CD4-positive, alpha-beta T cell (primary cell): ENCODE measurements around the gene OR2AT4. TPM values are rescaled to one million over a fixed set of nuclear protein-coding genes. Genes with fewer than 3 reads are reported as not detected.

Experiments
- ATAC-seq: fragments of 200-7000 bp; cut with Tn5 transposase; one replicate; pipeline ENCODE4 v1.10.0; 2022; ENCODE audit warnings: mild to moderate bottlenecking; ENCODE audit not compliant: poor library complexity
- CTCF ChIA-PET: fragments of 350-600 bp; sonication (Branson Sonifier 250); formaldehyde crosslinking; loops from one replicate; lab custom pipeline; 2021; ENCODE audit warnings: antibody characterized with exemption, inconsistent platforms; lab: Charles Lee
- POLR2A ChIA-PET: fragments of 350-600 bp; sonication (Branson Sonifier 250); formaldehyde crosslinking; loops from one replicate; lab custom pipeline; 2021; ENCODE audit warnings: antibody characterized with exemption, inconsistent platforms; lab: Charles Lee
- DNase-seq, 14 experiments: peaks; one replicate each; pipeline ENCODE4 v3.0.0-alpha.2; 2013 to 2020; ENCODE audit warnings: mixed read lengths in 2 of 14
- H3K27ac ChIP-seq, 2 donors: one replicate each; pipeline versions ENCODE4 v1.5.1 to v1.7.0; 2013; ENCODE audit warnings: low read length in 2 of 2, low read depth in 1 of 2, mild to moderate bottlenecking in 1 of 2
- H3K27me3 ChIP-seq, 2 experiments: 1 replicate in 1 of 2; 2 replicates in 1 of 2; pipeline versions ENCODE4 v1.6.1 to v1.7.0; 2013; ENCODE audit warnings: low read length in 2 of 2, control low read depth in 1 of 2, mild to moderate bottlenecking in 1 of 2, moderate library complexity in 1 of 2; ENCODE audit not compliant: insufficient read depth in 2 of 2, control insufficient read depth in 1 of 2
- H3K36me3 ChIP-seq: one replicate; pipeline ENCODE4 v1.6.1; 2013; ENCODE audit warnings: low read length, control low read depth; ENCODE audit not compliant: insufficient read depth
- H3K4me1 ChIP-seq: one replicate; pipeline ENCODE4 v1.6.1; 2013; ENCODE audit warnings: low read length, control low read depth; ENCODE audit not compliant: insufficient read depth
- H3K4me3 ChIP-seq: one replicate; pipeline ENCODE4 v1.5.1; 2013; ENCODE audit warnings: mild to moderate bottlenecking, low read length, moderate library complexity
- H3K9me3 ChIP-seq, 2 experiments: 1 replicate in 1 of 2; 2 replicates in 1 of 2; pipeline versions ENCODE4 v1.6.1 to v1.7.0; 2013; ENCODE audit warnings: low read length in 2 of 2, mild to moderate bottlenecking in 2 of 2, control low read depth in 1 of 2, moderate library complexity in 1 of 2; ENCODE audit not compliant: control insufficient read depth in 1 of 2, insufficient read depth in 1 of 2
- H3K27ac Mint-ChIP-seq: one replicate; pipeline ENCODE4 v1.8.0; 2020; ENCODE audit warnings: mixed read lengths
- H3K27me3 Mint-ChIP-seq: one replicate; pipeline ENCODE4 v1.8.0; 2021; ENCODE audit warnings: mixed read lengths
- H3K36me3 Mint-ChIP-seq: one replicate; pipeline ENCODE4 v1.8.0; 2021; ENCODE audit warnings: low read depth, mixed read lengths
- H3K4me1 Mint-ChIP-seq: one replicate; pipeline ENCODE4 v1.8.0; 2021; ENCODE audit warnings: low read depth, mixed read lengths
- H3K4me3 Mint-ChIP-seq: one replicate; pipeline ENCODE4 v1.8.0; 2020; ENCODE audit warnings: mild to moderate bottlenecking, mixed read lengths
- H3K9me3 Mint-ChIP-seq: one replicate; pipeline ENCODE4 v1.8.0; 2020; ENCODE audit warnings: mixed read lengths
- CTCF ChIP-seq: fragments of 200-600 bp; IDR thresholded peaks from one replicate; pipeline ENCODE4 v1.8.0; 2022; ENCODE audit warnings: antibody characterized with exemption, mild to moderate bottlenecking
- intact Hi-C, 2 experiments: fragments of 100-400 bp; cut with DNase I in 1 of 2; cut with micrococcal nuclease in 1 of 2; formaldehyde crosslinking; loops; one replicate each; pipeline versions ENCODE4 v1.15.1 to v1.9.0; 2023 to 2025; cut with DNase I, micrococcal nuclease
- polyA plus RNA-seq, 2 donors: library from polyadenylated mRNA; unstranded; fragments of 120-200 nt; gene quantifications; one replicate each; pipeline ENCODE4 v1.2.1, GENCODE V29; 2013
- total RNA-seq, 174 experiments: library from RNA in 2 of 174; stranded (reverse) in 2 of 174; gene quantifications; one replicate each; pipeline ENCODE4 v1.2.3 and lab custom pipeline; 2021 to 2026

OR2AT4 gene
- total RNA-seq = not detected
- polyA plus RNA-seq (2013, experiment 1 of 2) = not detected
- polyA plus RNA-seq (2013, experiment 2 of 2) = 0.01 TPM
- 0 to 0.40 (median 0) reads per million in 172 experiments for total RNA-seq (lab: John Stamatoyannopoulos, UW)

GRCh38 chr11:75096456-75097172, at the start of gene OR2AT4:
Gene OR2AT4 (minus strand): TSS chr11:75096876.
- TF ChIP-seq CTCF = no peak
- no peaks in the 10 kb centered on the region for H3K4me1 Mint-ChIP-seq
- H3K27ac Mint-ChIP-seq = no peak within 1 kb of the TSS
- H3K4me3 Mint-ChIP-seq = no peak within 1 kb of the TSS
- peaks cover 51% of the 10 kb centered on the region for H3K27me3 Mint-ChIP-seq
- ChIA-PET POLR2A (no interaction called here), CTCF (no interaction called here)
- intact Hi-C loops = no loop called here
- peaks cover 2 to 14% of the 10 kb centered on the region in 2 experiments for H3K27me3 ChIP-seq
- no peak for ATAC-seq
- H3K9me3 ChIP-seq = peaks cover 1 to 4% of the 10 kb centered on the region in 2 experiments
- no peaks in the 10 kb centered on the region for H3K4me1 ChIP-seq
- H3K27ac ChIP-seq = no peak within 1 kb of the TSS
- H3K36me3 ChIP-seq = no peaks in the 10 kb centered on the region
- DNase-seq = no peak
- H3K4me3 ChIP-seq = no peak within 1 kb of the TSS
- no peaks in the 10 kb centered on the region for H3K9me3 Mint-ChIP-seq
- no peaks in the 10 kb centered on the region for H3K36me3 Mint-ChIP-seq

GRCh38 chr11:75145972-75146519, 49.4 kb upstream of the OR2AT4 start:
- no peaks in the 10 kb centered on the region for H3K9me3 ChIP-seq
- no peaks in the 10 kb centered on the region for H3K27me3 Mint-ChIP-seq
- H3K36me3 Mint-ChIP-seq = no peaks in the 10 kb centered on the region
- H3K27me3 ChIP-seq = peaks cover 0 to 4% of the 10 kb centered on the region in 2 experiments
- intact Hi-C loops = no loop called here
- no peak overlapping the region for H3K4me3 ChIP-seq
- no peaks in the 10 kb centered on the region for H3K36me3 ChIP-seq
- no peak overlapping the region for H3K27ac ChIP-seq
- ATAC-seq (no peak), DNase-seq (no peak)
- H3K4me1 ChIP-seq = peaks cover 26% of the 10 kb centered on the region
- no peak overlapping the region for H3K27ac Mint-ChIP-seq
- ChIA-PET CTCF (interaction anchor here (1.4 to 10.2 kb wide), 2 partner anchors 95 to 102 kb away, joined by 4 to 156 read pairs; partner anchors contain the start of gene TPBGL), POLR2A (no interaction called here)
- H3K4me1 Mint-ChIP-seq = peaks cover 36% of the 10 kb centered on the region
- no peak for TF ChIP-seq CTCF
- H3K9me3 Mint-ChIP-seq = no peaks in the 10 kb centered on the region
- no peak overlapping the region for H3K4me3 Mint-ChIP-seq

GRCh38 chr11:75145196-75145971, 48.7 kb upstream of the OR2AT4 start:
- ATAC-seq (no peak), DNase-seq (no peak)
- ChIA-PET POLR2A (interaction anchor here (1.0 kb wide), 1 partner anchor 9 kb away, joined by 6 read pairs; no protein-coding TSS in a partner anchor), CTCF (interaction anchor here (1.0 to 10.2 kb wide), 5 partner anchors 12 to 103 kb away, joined by 3 to 156 read pairs (median 4); partner anchors contain the start of gene TPBGL)
- Histone ChIP-seq H3K9me3 (no peaks in the 10 kb centered on the region), H3K27ac (no peak overlapping the region), H3K36me3 (no peaks in the 10 kb centered on the region), H3K4me3 (no peak overlapping the region), H3K27me3 (no peaks in the 10 kb centered on the region), H3K4me1 (peaks cover 33% of the 10 kb centered on the region)
- H3K4me1 Mint-ChIP-seq = peaks cover 43% of the 10 kb centered on the region
- intact Hi-C loops = no loop called here
- no peaks in the 10 kb centered on the region for H3K9me3 Mint-ChIP-seq
- no peaks in the 10 kb centered on the region for H3K27me3 Mint-ChIP-seq
- no peak overlapping the region for H3K27ac Mint-ChIP-seq
- H3K36me3 Mint-ChIP-seq = no peaks in the 10 kb centered on the region
- no peak overlapping the region for H3K4me3 Mint-ChIP-seq
- no peak for TF ChIP-seq CTCF
